Astrocyte of the cerebellum (primary cell): Measurements from ENCODE around the gene HIPK1.

Experiments used
- DNase-seq: peaks from one replicate; pipeline ENCODE4 v3.0.0-alpha.2; 2011; ENCODE audit warnings: low read depth
- H3K4me3 ChIP-seq: 2 replicates; pipeline ENCODE4 v1.5.1; 2011; ENCODE audit warnings: mild to moderate bottlenecking, low read depth, low read length, moderate library complexity
- in situ Hi-C: cut with HindIII; loops from 2 replicates; pipeline ENCODE4 v1.10.0; 2017; ENCODE audit warnings: low sequenced_read_pairs
- TF ChIP-seq, protein P1 (sequence below): IDR thresholded peaks from 2 replicates; pipeline ENCODE4 v1.5.1; 2012; ENCODE audit warnings: low read length, low read depth, moderate library complexity, mild to moderate bottlenecking; ENCODE audit errors: missing control alignments

The HIPK1 gene

DNA sequence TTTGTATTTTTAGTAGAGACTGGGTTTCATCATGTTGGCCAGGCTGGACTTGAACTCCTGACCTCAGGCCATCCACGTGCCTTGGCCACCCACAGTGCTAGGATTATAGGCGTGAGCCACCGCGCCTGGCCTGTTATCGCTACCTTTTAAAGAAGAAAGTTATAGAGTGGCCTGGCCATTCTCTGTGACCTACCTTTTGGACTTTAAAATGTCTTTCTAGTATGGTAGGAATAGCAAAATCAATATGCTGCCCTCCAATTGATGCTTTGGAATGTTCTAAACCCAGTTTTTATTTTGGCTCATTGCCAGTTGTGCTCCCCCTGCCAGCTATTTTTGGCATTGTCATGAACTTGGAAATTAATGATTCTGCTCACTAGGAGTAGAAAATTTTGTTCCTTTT is 19.9 kb downstream of the HIPK1 start:
- in situ Hi-C loops: no loop called here
- TF ChIP-seq, protein P1, sequence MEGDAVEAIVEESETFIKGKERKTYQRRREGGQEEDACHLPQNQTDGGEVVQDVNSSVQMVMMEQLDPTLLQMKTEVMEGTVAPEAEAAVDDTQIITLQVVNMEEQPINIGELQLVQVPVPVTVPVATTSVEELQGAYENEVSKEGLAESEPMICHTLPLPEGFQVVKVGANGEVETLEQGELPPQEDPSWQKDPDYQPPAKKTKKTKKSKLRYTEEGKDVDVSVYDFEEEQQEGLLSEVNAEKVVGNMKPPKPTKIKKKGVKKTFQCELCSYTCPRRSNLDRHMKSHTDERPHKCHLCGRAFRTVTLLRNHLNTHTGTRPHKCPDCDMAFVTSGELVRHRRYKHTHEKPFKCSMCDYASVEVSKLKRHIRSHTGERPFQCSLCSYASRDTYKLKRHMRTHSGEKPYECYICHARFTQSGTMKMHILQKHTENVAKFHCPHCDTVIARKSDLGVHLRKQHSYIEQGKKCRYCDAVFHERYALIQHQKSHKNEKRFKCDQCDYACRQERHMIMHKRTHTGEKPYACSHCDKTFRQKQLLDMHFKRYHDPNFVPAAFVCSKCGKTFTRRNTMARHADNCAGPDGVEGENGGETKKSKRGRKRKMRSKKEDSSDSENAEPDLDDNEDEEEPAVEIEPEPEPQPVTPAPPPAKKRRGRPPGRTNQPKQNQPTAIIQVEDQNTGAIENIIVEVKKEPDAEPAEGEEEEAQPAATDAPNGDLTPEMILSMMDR: peak; percentile 43
- DNase-seq: no peak
- no peak overlapping the region for H3K4me3 ChIP-seq

DNA sequence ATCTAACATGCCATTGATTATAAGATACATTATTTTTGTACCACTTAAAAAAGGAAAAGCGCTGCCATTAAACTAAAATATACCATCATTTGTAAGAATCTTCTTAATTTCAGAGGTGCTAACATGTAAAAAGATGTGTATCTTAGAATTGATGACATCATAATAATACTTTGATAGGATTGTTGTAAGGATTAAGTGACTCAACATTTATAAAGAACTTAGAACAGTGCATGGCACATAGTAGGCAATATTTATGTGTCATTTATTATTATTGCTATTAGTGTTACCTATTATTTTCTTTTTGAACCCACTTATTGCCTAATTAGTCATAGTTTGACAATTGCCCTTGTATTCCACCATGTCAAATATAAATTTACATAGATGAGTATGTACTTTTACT is 21.8 kb downstream of the HIPK1 start:
- in situ Hi-C loops: no loop called here

DNA sequence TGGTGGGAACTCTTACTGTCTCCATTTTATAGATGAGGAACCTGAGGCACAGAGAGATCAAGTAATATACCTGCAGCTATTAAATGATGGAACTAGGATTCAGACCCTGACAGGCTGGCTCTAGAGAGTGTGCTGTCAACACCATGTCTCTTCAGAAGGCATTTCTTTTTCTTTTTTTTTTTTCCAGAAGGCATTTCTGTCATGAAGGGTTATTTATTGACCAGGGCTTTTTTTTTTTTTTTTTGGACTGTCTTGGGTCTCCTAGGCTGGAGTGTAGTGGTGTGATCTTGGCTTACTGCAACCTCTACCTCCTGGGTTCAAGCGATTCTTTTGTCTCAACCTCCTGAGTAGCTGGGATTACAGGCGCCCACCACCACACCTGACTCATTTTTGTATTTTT is 22.6 kb downstream of the HIPK1 start:
- no peak for DNase-seq
- TF ChIP-seq, protein P1: no peak
- no peak overlapping the region for H3K4me3 ChIP-seq
- in situ Hi-C loops: no loop called here

More for the DNA sequence above, 21.8 kb downstream of the HIPK1 start:
- DNase-seq: no peak
- TF ChIP-seq, protein P1: no peak
- no peak overlapping the region for H3K4me3 ChIP-seq

DNA sequence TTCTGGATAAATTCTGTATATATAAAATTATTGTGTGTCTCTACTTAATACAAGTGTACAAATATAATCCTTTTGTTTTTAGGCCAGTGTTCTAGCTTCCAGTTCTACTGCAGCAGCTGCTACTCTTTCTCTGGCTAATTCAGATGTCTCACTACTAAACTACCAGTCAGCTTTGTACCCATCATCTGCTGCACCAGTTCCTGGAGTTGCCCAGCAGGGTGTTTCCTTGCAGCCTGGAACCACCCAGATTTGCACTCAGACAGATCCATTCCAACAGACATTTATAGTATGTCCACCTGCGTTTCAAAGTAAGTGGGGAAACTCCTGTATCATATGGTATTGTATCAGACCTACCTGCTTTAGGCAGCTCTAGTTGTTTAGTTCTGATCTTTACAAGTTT is 28.9 kb downstream of the HIPK1 start:
- TF ChIP-seq, protein P1: no peak
- H3K4me3 ChIP-seq: no peak overlapping the region
- DNase-seq: no peak
- in situ Hi-C loops: no loop called here

DNA sequence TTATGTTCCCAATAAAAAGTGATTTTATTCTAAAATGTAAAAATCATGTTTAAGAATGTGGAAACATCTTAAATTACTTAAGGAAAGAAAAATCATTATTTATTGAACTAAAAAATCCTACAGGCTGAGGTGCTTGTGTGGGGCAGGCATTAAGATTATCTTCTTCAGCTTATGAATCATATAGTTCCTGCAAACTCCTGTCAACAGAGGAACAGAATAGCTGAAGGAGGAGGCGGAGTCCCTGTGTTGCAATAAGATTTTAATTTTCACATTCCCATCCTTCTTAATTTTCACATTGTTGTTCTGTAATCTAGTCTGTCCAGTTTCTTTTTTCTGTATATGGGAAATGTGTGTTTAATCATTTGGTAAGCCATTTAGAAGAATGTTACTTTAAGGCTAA is 29.6 kb downstream of the HIPK1 start:
- TF ChIP-seq, protein P1: no peak
- in situ Hi-C loops: no loop called here
- no peak for DNase-seq
- no peak overlapping the region for H3K4me3 ChIP-seq

DNA sequence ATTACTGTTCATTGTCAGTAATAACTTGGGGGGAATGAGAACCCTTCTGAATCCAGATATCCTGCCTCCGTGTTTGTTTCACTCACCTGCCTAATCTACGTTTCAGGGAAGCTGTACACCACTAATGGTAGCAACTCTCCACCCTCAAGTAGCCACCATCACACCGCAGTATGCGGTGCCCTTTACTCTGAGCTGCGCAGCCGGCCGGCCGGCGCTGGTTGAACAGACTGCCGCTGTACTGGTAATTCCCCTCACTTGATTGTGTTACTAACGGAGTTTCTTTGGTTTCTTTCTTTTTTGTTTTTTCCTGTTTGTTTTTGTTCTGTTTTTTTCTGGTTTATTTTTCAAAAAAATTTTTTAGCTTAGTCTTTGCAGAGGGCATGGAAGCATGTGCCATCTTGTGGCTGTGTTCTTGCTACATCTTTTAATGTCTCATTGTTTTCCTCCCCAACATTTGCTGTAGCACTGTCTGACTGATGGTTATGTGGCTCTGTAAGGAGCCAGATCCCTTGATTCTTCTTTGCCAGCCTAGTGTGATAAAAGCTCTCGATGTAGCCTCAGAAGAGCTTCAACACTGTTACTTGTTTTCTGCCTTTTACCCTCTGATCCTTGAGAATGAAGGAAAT is 34.3 kb downstream of the HIPK1 start:
- TF ChIP-seq, protein P1: peak; percentile 25
- no peak for DNase-seq
- in situ Hi-C loops: no loop called here
- no peak overlapping the region for H3K4me3 ChIP-seq
